Mucosa of stomach (tissue), 1 donor: Measurements from ENCODE around the gene GNB1L.

Experiments used
- H3K27me3 ChIP-seq: one replicate; pipeline ENCODE4 v1.7.0; 2013; ENCODE audit warnings: mild to moderate bottlenecking, low read length; ENCODE audit not compliant: control insufficient read depth, insufficient read depth
- H3K36me3 ChIP-seq: one replicate; pipeline ENCODE4 v1.7.0; 2013; ENCODE audit warnings: low read length; ENCODE audit not compliant: control insufficient read depth, insufficient read depth
- H3K4me1 ChIP-seq: one replicate; pipeline ENCODE4 v1.7.0; 2013; ENCODE audit warnings: mild to moderate bottlenecking, low read length; ENCODE audit not compliant: control insufficient read depth, insufficient read depth
- H3K4me3 ChIP-seq: one replicate; pipeline ENCODE4 v1.7.0; 2013; ENCODE audit warnings: low read length
- H3K9ac ChIP-seq: one replicate; pipeline ENCODE4 v1.7.0; 2013; ENCODE audit warnings: mild to moderate bottlenecking, low read length, moderate library complexity
- H3K9me3 ChIP-seq: one replicate; pipeline ENCODE4 v1.7.0; 2013; ENCODE audit warnings: mild to moderate bottlenecking, low read length, moderate library complexity; ENCODE audit not compliant: control insufficient read depth
- donor health status: Pancreatic carcinoma.

GNB1L gene

DNA sequence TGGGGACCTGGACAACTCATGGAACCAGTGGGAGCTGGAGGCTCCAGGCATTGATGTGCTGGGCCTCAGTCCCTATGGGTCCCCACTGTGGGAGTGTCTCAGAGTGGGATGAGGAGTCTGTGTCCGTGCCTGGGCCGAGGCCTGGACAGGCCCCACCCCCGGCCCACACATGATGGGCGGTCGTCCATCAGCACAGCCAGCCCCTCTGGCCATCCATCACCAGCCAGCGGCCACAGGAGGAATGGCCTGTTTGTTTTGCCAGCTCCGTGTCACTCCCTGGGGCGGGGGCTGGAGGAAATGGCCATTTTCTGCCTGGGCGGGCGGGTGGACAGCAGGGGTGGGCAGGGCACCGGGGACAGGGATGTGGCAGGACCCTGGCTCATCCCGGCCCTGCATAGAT lies 107.1 kb downstream of the GNB1L start:
- Histone ChIP-seq H3K4me3 (no peak overlapping the region), H3K36me3 (no peaks in the 10 kb centered on the region), H3K9me3 (no peaks in the 10 kb centered on the region), H3K27me3 (peaks cover 32% of the 10 kb centered on the region), H3K4me1 (no peaks in the 10 kb centered on the region), H3K9ac (no peak overlapping the region)

DNA sequence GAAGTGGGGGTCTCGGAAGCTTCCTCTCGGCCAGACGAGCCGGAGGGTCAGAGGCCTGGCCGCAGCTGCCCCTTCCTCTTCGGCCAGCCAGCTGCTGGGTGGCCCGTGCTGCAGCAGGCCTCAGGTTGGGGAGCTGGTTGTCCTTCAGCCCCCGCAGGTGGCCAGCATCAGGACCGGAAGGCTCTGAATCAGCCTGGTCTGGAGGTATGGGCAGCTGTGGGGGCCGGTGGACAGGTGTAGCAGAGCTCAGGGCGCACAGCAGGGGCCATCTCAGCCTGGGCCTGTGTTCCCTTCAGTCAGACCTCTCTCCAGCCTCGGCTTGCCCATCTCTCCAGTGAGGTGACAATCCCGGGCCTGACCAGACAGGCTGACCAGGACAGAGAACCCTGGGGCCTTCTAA lies 107.9 kb downstream of the GNB1L start:
- Histone ChIP-seq H3K27me3 (peaks cover 27% of the 10 kb centered on the region), H3K4me1 (no peaks in the 10 kb centered on the region), H3K9ac (no peak overlapping the region), H3K36me3 (no peaks in the 10 kb centered on the region), H3K4me3 (no peak overlapping the region), H3K9me3 (no peaks in the 10 kb centered on the region)

- H3K9ac ChIP-seq, result no peak overlapping the region
- H3K27me3 ChIP-seq, result peaks cover 16% of the 10 kb centered on the region
- no peaks in the 10 kb centered on the region for H3K9me3 ChIP-seq
- no peak overlapping the region for H3K4me3 ChIP-seq
- H3K36me3 ChIP-seq, result no peaks in the 10 kb centered on the region
- H3K4me1 ChIP-seq, result no peaks in the 10 kb centered on the region
Measured at GRCh38 chr22:19745155-19746101, 109.2 kb downstream of the GNB1L start.

DNA sequence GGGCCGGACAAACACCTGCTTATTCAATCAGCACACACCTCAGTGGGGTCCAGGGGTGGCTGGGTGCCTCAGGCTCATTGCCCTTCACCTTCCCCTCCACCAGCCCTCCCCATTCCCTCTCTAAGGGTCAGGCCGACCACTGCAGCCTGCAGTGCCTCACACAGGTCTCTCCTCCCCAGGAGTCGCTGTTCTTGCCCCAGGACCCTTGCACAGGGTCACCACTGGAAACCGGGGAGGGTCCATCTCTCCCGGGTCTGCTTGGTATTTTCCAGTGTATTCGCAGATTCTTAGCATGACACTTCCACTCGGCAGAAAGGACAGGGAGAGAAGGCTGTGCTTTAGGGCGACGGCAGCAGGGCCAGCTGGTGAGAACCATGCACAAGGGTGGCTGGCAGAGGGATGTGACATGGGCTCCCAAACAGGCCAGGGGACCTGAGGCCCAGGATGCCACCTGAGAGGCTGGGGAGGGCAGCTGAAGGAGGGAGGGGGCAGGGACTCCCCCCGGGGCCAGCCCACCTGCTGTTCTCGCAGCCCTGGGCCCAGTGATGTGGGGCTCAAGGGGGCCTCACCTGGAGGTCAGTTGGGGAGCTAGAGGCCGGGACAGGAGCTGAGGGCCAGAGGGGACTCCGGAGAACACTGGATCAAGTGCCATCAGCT lies 110.2 kb downstream of the GNB1L start:
- H3K9me3 ChIP-seq, result no peaks in the 10 kb centered on the region
- H3K36me3 ChIP-seq, result no peaks in the 10 kb centered on the region
- H3K4me3 ChIP-seq, result no peak overlapping the region
- H3K27me3 ChIP-seq, result peaks cover 9% of the 10 kb centered on the region
- H3K4me1 ChIP-seq, result no peaks in the 10 kb centered on the region
- H3K9ac ChIP-seq, result no peak overlapping the region

DNA sequence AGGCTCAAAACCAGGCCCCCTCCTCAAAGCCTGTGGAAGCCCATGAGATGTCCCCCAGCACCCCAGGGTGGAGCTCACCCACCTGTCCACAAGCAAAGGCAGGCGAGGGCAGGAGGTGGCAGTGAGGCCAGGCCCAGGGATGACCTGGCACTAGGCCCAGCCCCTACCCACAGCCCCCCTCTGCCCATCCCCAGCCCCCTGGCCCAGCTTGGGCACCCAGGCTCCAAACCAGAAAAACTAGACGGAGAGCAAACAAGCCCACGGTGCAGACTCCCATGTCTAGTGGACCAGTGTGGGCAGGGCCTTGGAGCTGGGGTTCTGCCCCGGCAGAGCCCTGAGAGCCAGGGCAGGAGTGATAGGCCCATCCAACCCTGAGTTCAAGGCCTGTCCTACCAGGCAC lies 111.0 kb downstream of the GNB1L start:
- Histone ChIP-seq H3K9me3 (no peaks in the 10 kb centered on the region), H3K4me3 (no peak overlapping the region), H3K36me3 (no peaks in the 10 kb centered on the region), H3K27me3 (peaks cover 6% of the 10 kb centered on the region), H3K4me1 (no peaks in the 10 kb centered on the region), H3K9ac (no peak overlapping the region)

DNA sequence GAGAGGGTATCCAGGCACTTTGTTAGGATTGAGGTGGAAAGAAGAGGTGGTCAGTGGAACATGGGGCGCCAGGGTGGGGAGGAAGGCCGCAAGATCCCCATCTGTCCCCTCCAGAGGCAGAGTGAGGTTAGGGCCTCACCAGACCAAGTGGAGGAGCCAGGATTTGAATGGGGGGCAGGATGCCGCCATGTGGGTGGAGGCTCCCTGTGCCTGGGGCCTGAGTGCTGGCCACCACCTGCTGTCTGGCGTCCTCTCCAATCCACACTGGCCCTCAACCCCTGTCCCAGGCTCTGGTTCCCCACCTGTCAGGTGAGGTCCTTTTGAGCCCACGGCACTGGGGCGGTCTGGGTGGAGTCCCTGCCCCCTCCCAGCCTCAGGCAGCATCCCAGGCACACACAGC lies 111.6 kb downstream of the GNB1L start:
- Histone ChIP-seq H3K36me3 (no peaks in the 10 kb centered on the region), H3K27me3 (peaks cover 4% of the 10 kb centered on the region), H3K9ac (no peak overlapping the region), H3K4me1 (no peaks in the 10 kb centered on the region), H3K9me3 (no peaks in the 10 kb centered on the region), H3K4me3 (no peak overlapping the region)

DNA sequence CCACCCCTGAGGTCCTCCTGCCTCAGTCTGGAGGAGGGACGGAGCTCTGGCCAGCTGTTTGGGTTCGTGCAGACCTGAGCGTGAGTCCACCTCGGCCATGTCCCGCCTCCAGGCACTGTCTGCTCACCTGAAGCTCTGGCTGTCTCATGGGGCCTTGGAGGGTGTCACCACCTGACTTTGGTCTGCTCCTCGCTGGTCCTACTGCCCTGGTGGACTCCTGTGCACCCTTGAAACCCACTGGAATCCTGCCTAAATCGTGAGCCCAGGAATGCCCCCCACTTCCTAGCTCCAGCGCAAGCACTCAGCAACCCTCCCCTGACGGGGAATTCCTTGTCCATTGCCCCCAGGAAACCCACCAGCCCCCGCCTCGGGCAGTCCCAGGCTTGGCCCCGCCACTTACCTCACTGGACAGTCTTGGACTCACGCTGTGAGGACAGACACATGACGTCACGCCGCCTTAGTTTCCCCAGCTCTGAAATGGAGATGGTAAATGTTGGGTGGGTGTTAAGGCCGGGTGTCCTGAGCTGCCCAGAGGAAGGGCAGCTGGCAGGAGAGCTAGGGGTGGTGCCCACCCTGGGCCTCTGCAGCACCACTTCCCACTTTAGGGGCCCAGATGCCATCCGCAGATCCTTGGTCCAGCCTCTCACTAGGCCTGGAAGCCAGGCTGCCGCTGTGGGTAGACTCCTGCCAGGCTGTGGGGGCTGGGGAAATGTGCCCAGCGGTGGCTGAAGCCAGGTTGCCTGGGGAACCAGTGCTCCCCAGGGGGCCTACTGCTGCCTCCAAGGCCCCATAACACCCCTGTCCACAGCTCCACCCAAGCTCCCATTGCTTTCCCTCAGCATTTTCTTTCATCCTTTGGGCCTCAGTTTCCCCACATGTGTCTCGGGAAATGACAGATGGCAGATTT lies 112.3 kb downstream of the GNB1L start:
- Histone ChIP-seq H3K4me1 (no peaks in the 10 kb centered on the region), H3K27me3 (peaks cover 4% of the 10 kb centered on the region), H3K9me3 (no peaks in the 10 kb centered on the region), H3K4me3 (no peak overlapping the region), H3K9ac (no peak overlapping the region), H3K36me3 (no peaks in the 10 kb centered on the region)

DNA sequence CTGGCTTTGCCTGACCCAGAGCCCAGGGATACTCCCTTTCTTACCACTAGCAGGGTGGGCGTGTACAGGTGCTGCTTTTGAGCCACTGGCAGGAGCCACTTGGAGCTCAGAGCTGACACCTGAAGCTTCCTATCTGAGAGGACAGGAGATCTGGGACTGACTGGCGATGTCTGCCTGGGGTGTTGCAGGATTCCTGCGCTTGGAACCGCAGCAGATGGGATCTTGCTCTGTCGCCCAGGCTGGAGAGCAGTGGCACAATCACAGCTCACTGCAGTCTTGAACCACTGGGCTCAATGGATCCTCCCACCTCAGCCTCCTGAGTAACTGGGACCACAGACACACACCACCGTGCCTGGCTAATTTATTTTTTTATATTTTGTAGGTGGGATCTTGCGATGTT lies 113.6 kb downstream of the GNB1L start:
- H3K27me3 ChIP-seq, result peaks cover 12% of the 10 kb centered on the region
- no peaks in the 10 kb centered on the region for H3K36me3 ChIP-seq
- H3K4me1 ChIP-seq, result no peaks in the 10 kb centered on the region
- H3K9ac ChIP-seq, result no peak overlapping the region
- H3K9me3 ChIP-seq, result no peaks in the 10 kb centered on the region
- H3K4me3 ChIP-seq, result no peak overlapping the region

DNA sequence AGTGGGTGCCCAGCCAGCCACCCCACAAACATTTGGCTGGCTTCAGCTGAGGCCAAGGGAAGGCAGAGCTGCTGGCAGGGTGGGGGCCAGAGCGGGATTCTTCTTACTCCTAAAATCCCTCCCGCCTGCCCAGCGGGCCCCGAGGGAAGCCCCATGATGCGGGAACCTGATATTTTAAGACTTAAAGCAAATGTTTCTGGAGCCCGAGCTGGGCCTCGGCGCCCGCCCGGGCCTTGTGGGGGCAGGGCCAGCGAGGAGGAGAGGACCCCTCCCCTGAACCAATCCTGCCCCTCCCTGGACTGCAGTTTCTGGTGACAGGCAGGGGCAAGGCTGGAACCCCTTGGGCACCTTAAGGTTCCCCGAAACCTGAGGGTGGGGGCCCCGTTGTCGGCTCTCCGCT lies 114.1 kb downstream of the GNB1L start:
- Histone ChIP-seq H3K27me3 (peaks cover 12% of the 10 kb centered on the region), H3K4me3 (no peak overlapping the region), H3K9me3 (no peaks in the 10 kb centered on the region), H3K9ac (no peak overlapping the region), H3K4me1 (no peaks in the 10 kb centered on the region), H3K36me3 (no peaks in the 10 kb centered on the region)

- Histone ChIP-seq H3K4me3 (no peak overlapping the region), H3K36me3 (no peaks in the 10 kb centered on the region), H3K4me1 (no peaks in the 10 kb centered on the region), H3K27me3 (peaks cover 12% of the 10 kb centered on the region), H3K9ac (no peak overlapping the region), H3K9me3 (no peaks in the 10 kb centered on the region)
Measured at GRCh38 chr22:19739911-19740449, 114.7 kb downstream of the GNB1L start.

DNA sequence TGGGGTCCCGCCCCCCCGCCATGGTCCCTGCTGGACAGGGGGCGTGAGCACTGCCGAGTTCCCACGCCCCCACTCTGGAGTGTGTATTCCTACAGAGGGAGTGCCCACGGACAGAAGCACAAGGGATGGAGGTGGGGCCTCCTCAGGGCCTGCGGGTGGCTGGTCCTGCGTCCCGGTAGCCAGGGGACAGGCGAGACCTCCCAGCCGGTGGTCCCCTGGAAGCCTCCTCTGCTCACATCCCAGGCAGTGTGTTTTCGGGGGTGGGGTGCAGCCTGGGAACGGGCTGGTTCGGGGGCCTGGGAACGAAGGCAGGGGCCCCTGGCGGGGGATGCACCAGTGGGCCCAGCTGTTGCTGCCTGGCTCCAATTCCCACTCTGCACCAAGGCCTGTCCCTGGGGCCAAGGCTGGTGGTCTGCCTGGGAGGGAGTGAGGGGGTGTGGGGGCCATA lies 115.2 kb downstream of the GNB1L start:
- no peaks in the 10 kb centered on the region for H3K36me3 ChIP-seq
- peaks cover 12% of the 10 kb centered on the region for H3K27me3 ChIP-seq
- H3K4me3 ChIP-seq, result no peak overlapping the region
- no peaks in the 10 kb centered on the region for H3K4me1 ChIP-seq
- H3K9ac ChIP-seq, result no peak overlapping the region
- no peaks in the 10 kb centered on the region for H3K9me3 ChIP-seq
